GM12874 (cell line): ENCODE results near the gene CNTNAP4.

Experiments
- CTCF ChIP-seq: IDR thresholded peaks from 2 replicates; pipeline ENCODE4 v1.5.1; 2011; ENCODE audit warnings: low read depth, mild to moderate bottlenecking, control low read depth, low read length, moderate library complexity; ENCODE audit not compliant: insufficient read depth

The CNTNAP4 gene

GRCh38 chr16:76309639-76310335 lies 32.6 kb downstream of the CNTNAP4 start:
- no peak for TF ChIP-seq CTCF

- no peak for TF ChIP-seq CTCF
Observed at GRCh38 chr16:76311260-76311659, 34.1 kb downstream of the CNTNAP4 start.

GRCh38 chr16:76318565-76318964 lies 41.4 kb downstream of the CNTNAP4 start:
- no peak for TF ChIP-seq CTCF

- no peak for TF ChIP-seq CTCF
Observed at GRCh38 chr16:76329106-76329505, 51.9 kb downstream of the CNTNAP4 start.

GRCh38 chr16:76335180-76335974 lies 58.2 kb downstream of the CNTNAP4 start:
- no peak for TF ChIP-seq CTCF

- no peak for TF ChIP-seq CTCF
Observed at GRCh38 chr16:76336112-76336511, 58.9 kb downstream of the CNTNAP4 start.

GRCh38 chr16:76338472-76338871 lies 61.3 kb downstream of the CNTNAP4 start:
- TF ChIP-seq CTCF: no peak
